Upper lobe of left lung (tissue), 6 donors: Measurements from ENCODE around the gene TLCD3A. TPM values are rescaled to one million over a fixed set of nuclear protein-coding genes. Genes with fewer than 3 reads are reported as not detected.
"Not testable (repeated sequence)": the region's sequence is repeated elsewhere in the genome, so short reads cannot be mapped to it uniquely, and the experiment has no call there.

ENCODE experiments used
- ATAC-seq, 2 donors: fragments of 200-7000 bp; cut with Tn5 transposase; one replicate each; pipeline ENCODE4 v1.9.1; 2022; ENCODE audit warnings: mild to moderate bottlenecking in 2 of 2, moderate library complexity in 2 of 2; ENCODE audit not compliant: low FRiP score in 2 of 2
- DNase-seq, 2 donors: peaks; one replicate each; pipeline ENCODE4 v3.0.0-alpha.2; 2019 to 2020
- H3K27ac ChIP-seq, 4 donors: fragments of 200-600 bp; sonication (generic); one replicate each; pipeline ENCODE4 v1.5.1; 2016 to 2019
- H3K27me3 ChIP-seq, 4 donors: fragments of 200-600 bp; sonication (generic); one replicate each; pipeline ENCODE4 v1.5.1; 2017 to 2019
- H3K36me3 ChIP-seq, 4 donors: fragments of 200-600 bp; sonication (generic); one replicate each; pipeline ENCODE4 v1.5.1; 2016 to 2019
- H3K4me1 ChIP-seq, 4 donors: fragments of 200-600 bp; sonication (generic); one replicate each; pipeline ENCODE4 v1.5.1; 2018 to 2019
- H3K4me3 ChIP-seq, 4 donors: fragments of 200-600 bp; sonication (generic); one replicate each; pipeline ENCODE4 v1.5.1; 2017 to 2019; ENCODE audit warnings: mild to moderate bottlenecking in 2 of 4, moderate library complexity in 1 of 4
- H3K9me3 ChIP-seq, 4 donors: fragments of 200-600 bp; sonication (generic); one replicate each; pipeline ENCODE4 v1.5.1; 2018 to 2019
- CTCF ChIP-seq, 6 experiments: fragments of 450-650 bp in 4 of 6; fragments of 200-600 bp in 2 of 6; sonication (generic) in 2 of 6; IDR thresholded peaks; one replicate each; pipeline ENCODE4 v1.5.1; 2016 to 2019; ENCODE audit warnings: antibody characterized with exemption in 6 of 6
- EP300 ChIP-seq, 4 donors: sonication (generic); formaldehyde crosslinking; IDR thresholded peaks; one replicate each; pipeline ENCODE4 v1.5.1; 2017; ENCODE audit warnings: antibody characterized with exemption in 4 of 4, control low read depth in 2 of 4
- POLR2A ChIP-seq, 4 donors: fragments of 450-650 bp; IDR thresholded peaks; one replicate each; pipeline ENCODE4 v1.5.1; 2016 to 2017; ENCODE audit warnings: antibody characterized with exemption in 4 of 4, mild to moderate bottlenecking in 2 of 4
- POLR2AphosphoS5 ChIP-seq, 2 donors: sonication (generic); formaldehyde crosslinking; IDR thresholded peaks; one replicate each; pipeline ENCODE4 v1.5.1; 2017; ENCODE audit warnings: antibody characterized with exemption in 2 of 2
- WGBS, 2 donors: methylation state at CpG; one replicate each; pipeline ENCODE4 v1.1.5; 2017 to 2018; 5-methylcytosine and 5-hydroxymethylcytosine counted together
- total RNA-seq, 6 donors: library from RNA; depleted of rRNA in 4 of 6; stranded (reverse); fragments of >200 nt in 4 of 6; gene quantifications; one replicate each; pipeline versions ENCODE4 v1.1.0 to v1.2.1, GENCODE V29; 2016 to 2021
- donor health status: DM: no; HTN: no; CAD: no; lungs with moderate emphysema.
- donor health status: DM: no; HTN: yes; CAD: no; lungs with severe emphysema.

The TLCD3A gene
- total RNA-seq, 6 donors from 2014 or later = 5.1 to 37.8 (median 11.7) TPM

GRCh38 chr17:787641-788221, 55.3 kb downstream of the TLCD3A start:
- WGBS, 2 donors = 94 to 96% methylated on average over 12 of the region's 12 CpGs
- H3K9me3 ChIP-seq = no peaks in the 10 kb centered on the region
- no peak overlapping the region for H3K4me3 ChIP-seq
- peaks cover 13 to 59% (median 34%) of the 10 kb centered on the region in 4 donors for H3K36me3 ChIP-seq
- H3K27me3 ChIP-seq = no peaks in the 10 kb centered on the region
- DNase-seq (no peak), ATAC-seq (no peak)
- H3K27ac ChIP-seq = no peak overlapping the region
- peaks cover 8 to 20% (median 13%) of the 10 kb centered on the region in 4 donors for H3K4me1 ChIP-seq
- TF ChIP-seq CTCF (IDR thresholded peaks at IDR 0.05) (no peak), EP300 (IDR thresholded peaks at IDR 0.05) (no peak), POLR2A (IDR thresholded peaks at IDR 0.05) (no peak)

GRCh38 chr17:788551-788950, 56.2 kb downstream of the TLCD3A start:
- no peak for ATAC-seq
- 87 to 92% methylated on average over 4 of the region's 4 CpGs for WGBS, 2 donors

GRCh38 chr17:789160-789840, 56.9 kb downstream of the TLCD3A start:
- 89 to 94% methylated on average over 14 of the region's 14 CpGs for WGBS, 2 donors
- no peak for TF ChIP-seq POLR2A (IDR thresholded peaks at IDR 0.05)
- TF ChIP-seq POLR2AphosphoS5 (IDR thresholded peaks at IDR 0.05) = no peak
- no peak for TF ChIP-seq EP300 (IDR thresholded peaks at IDR 0.05)
- TF ChIP-seq CTCF (IDR thresholded peaks at IDR 0.05) = no peak
- ATAC-seq (no peak), DNase-seq (no peak)
- no peaks in the 10 kb centered on the region for H3K27me3 ChIP-seq
- H3K27ac ChIP-seq = no peak overlapping the region
- no peaks in the 10 kb centered on the region for H3K9me3 ChIP-seq
- peaks cover 14 to 59% (median 37%) of the 10 kb centered on the region in 4 donors for H3K36me3 ChIP-seq
- H3K4me3 ChIP-seq = no peak overlapping the region
- H3K4me1 ChIP-seq = peaks cover 0 to 5% (median under 1%) of the 10 kb centered on the region in 4 donors

More at GRCh38 chr17:788551-788950, 56.2 kb downstream of the TLCD3A start:
- no peak overlapping the region for H3K4me3 ChIP-seq
- H3K27ac ChIP-seq = no peak overlapping the region
- H3K27me3 ChIP-seq = no peaks in the 10 kb centered on the region
- TF ChIP-seq CTCF (IDR thresholded peaks at IDR 0.05) = no peak
- no peak for TF ChIP-seq POLR2AphosphoS5 (IDR thresholded peaks at IDR 0.05)
- TF ChIP-seq POLR2A (IDR thresholded peaks at IDR 0.05) = no peak
- TF ChIP-seq EP300 (IDR thresholded peaks at IDR 0.05) = no peak
- H3K36me3 ChIP-seq = peaks cover 14 to 59% (median 37%) of the 10 kb centered on the region in 4 donors
- no peaks in the 10 kb centered on the region for H3K9me3 ChIP-seq
- H3K4me1 ChIP-seq = peaks cover under 1 to 12% (median 5%) of the 10 kb centered on the region in 4 donors
- DNase-seq = no peak

- H3K27me3 ChIP-seq, H3K9me3 ChIP-seq, H3K4me1 ChIP-seq, H3K4me3 ChIP-seq, H3K27ac ChIP-seq: not testable (repeated sequence)
- ATAC-seq (peak in 1 of 2 donors; percentile 80), DNase-seq (peak in 1 of 2 donors; percentile 76)
- H3K36me3 ChIP-seq = peaks cover 14 to 50% (median 37%) of the 10 kb centered on the region in 4 donors
- 86 to 88% methylated on average over 22 to 31 of the region's 38 CpGs for WGBS, 2 donors
These were observed 57.8 kb downstream of the TLCD3A start for GRCh38 chr17:789931-790873.

GRCh38 chr17:790874-791247, 58.5 kb downstream of the TLCD3A start:
- not testable (repeated sequence) for H3K27me3 ChIP-seq, H3K9me3 ChIP-seq, ATAC-seq, H3K27ac ChIP-seq, H3K4me3 ChIP-seq
- peak in 1 of 2 donors; percentile 32 for DNase-seq
- 79 to 95% methylated on average over 10 of the region's 12 CpGs for WGBS, 2 donors
- peaks cover 0 to 13% (median 8%) of the 10 kb centered on the region in 4 donors for H3K4me1 ChIP-seq
- peaks cover 14 to 49% (median 37%) of the 10 kb centered on the region in 4 donors for H3K36me3 ChIP-seq
